ENCODE measurements around the gene MYOCD.

- TF ChIP-seq CTCF (IDR thresholded peaks at IDR 0.05), result no peak
- TF ChIP-seq POLR2AphosphoS5 (IDR thresholded peaks at IDR 0.05; ENCODE audit: low read depth, low read length), result no peak
- no peak for TF ChIP-seq SIN3A (IDR thresholded peaks at IDR 0.05; ENCODE audit: borderline replicate concordance, insufficient read depth, low read depth, low read length)
- no peak for TF ChIP-seq REST (IDR thresholded peaks at IDR 0.05; ENCODE audit: insufficient read depth in 1 of 2, low read depth in 2 of 2, low read length in 1 of 2)
- no peak for TF ChIP-seq TCF7L2 (IDR thresholded peaks at IDR 0.05; ENCODE audit: low read depth, low read length)
Measured at GRCh38 chr17:12619459-12620199, 46.1 kb upstream of the MYOCD start.

All from Panc1 (cell line).